Measurements from ENCODE around the gene AMFR.

Gene AMFR

GRCh38 chr16:56360117-56361008 lies 65.0 kb downstream of the AMFR start:
- no peak for DNase-seq

GRCh38 chr16:56357765-56358322 lies 67.5 kb downstream of the AMFR start:
- DNase-seq = no peak

GRCh38 chr16:56357241-56357764 lies 68.0 kb downstream of the AMFR start:
- no peak for DNase-seq

GRCh38 chr16:56356276-56357240 lies 68.8 kb downstream of the AMFR start:
- DNase-seq = peak; percentile 62 to 64

- no peak for DNase-seq
Measured at GRCh38 chr16:56355786-56356275, 69.5 kb downstream of the AMFR start.

- DNase-seq = no peak
Measured at GRCh38 chr16:56355221-56355620, 70.1 kb downstream of the AMFR start.

GRCh38 chr16:56354746-56355145 lies 70.6 kb downstream of the AMFR start:
- no peak for DNase-seq

- DNase-seq = no peak
Measured at GRCh38 chr16:56354016-56354415, 71.3 kb downstream of the AMFR start.

- DNase-seq = no peak
Measured at GRCh38 chr16:56353054-56353921, 72.1 kb downstream of the AMFR start.

- DNase-seq = no peak
Measured at GRCh38 chr16:56352351-56353053, 72.8 kb downstream of the AMFR start.

- no peak for DNase-seq
Measured at GRCh38 chr16:56351481-56351880, 73.9 kb downstream of the AMFR start.

GRCh38 chr16:56350491-56351405 lies 74.6 kb downstream of the AMFR start:
- DNase-seq = no peak

- no peak for DNase-seq
Measured at GRCh38 chr16:56349711-56350161, 75.6 kb downstream of the AMFR start.

- no peak for DNase-seq
Measured at GRCh38 chr16:56349086-56349415, 76.3 kb downstream of the AMFR start.

GRCh38 chr16:56348168-56349085 lies 76.9 kb downstream of the AMFR start:
- DNase-seq = peak in 1 of 2 donors; percentile 53

- no peak for DNase-seq
Measured at GRCh38 chr16:56347670-56348069, 77.7 kb downstream of the AMFR start.

- DNase-seq = no peak
Measured at GRCh38 chr16:56347166-56347565, 78.2 kb downstream of the AMFR start.

- DNase-seq = no peak
Measured at GRCh38 chr16:56346131-56346890, 79.0 kb downstream of the AMFR start.

All from hippocampal formation (tissue), 2 donors.